Measurements from ENCODE around the gene LSM7.

DNA sequence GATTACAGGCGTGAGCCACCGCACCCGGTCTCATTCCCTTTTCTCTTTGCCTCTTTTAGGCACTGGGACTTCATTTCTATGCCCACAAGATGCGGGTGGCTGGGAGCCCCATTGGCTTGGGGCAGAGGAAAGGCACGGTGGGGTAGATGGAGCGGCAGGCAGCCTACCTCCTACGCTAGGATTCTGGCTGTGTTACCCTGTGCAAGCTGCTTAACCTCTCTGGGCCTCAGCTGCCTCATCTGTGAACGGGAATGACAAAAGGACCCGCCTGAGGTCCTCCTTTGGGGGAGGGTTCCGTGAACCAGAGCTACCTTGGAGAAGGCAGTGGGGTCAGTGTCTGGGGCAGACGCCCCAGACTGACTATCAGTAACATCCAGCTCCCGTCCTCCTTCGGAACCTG, 11.1 kb downstream of the LSM7 start:
- TF ChIP-seq, protein P1, sequence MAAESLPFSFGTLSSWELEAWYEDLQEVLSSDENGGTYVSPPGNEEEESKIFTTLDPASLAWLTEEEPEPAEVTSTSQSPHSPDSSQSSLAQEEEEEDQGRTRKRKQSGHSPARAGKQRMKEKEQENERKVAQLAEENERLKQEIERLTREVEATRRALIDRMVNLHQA (CRISPR knock-in tag; IDR thresholded peaks at IDR 0.05): no peak
- TF ChIP-seq TAF15 (IDR thresholded peaks at IDR 0.05; ENCODE audit: low read depth, low read length, poor library complexity, severe bottlenecking): no peak
- TF ChIP-seq ISX (CRISPR knock-in tag; conservative IDR thresholded peaks at IDR 0.05): no peak
- no peak for TF ChIP-seq PAF1 (CRISPR knock-in tag; IDR thresholded peaks at IDR 0.05)
- no peak for TF ChIP-seq GFI1 (CRISPR knock-in tag; IDR thresholded peaks at IDR 0.05; ENCODE audit: borderline replicate concordance)
- TF ChIP-seq ZNF12 (CRISPR knock-in tag; IDR thresholded peaks at IDR 0.05): no peak
- no peak for TF ChIP-seq EP300 (IDR thresholded peaks at IDR 0.05; ENCODE audit: low read depth in 2 of 2, low read length in 2 of 2)
- no peak for TF ChIP-seq EP300 (CRISPR knock-in tag; IDR thresholded peaks at IDR 0.05; ENCODE audit: borderline replicate concordance)
- TF ChIP-seq ZKSCAN8 (CRISPR knock-in tag; IDR thresholded peaks at IDR 0.05; ENCODE audit: borderline replicate concordance): no peak
- TF ChIP-seq EZH2 (conservative IDR thresholded peaks at IDR 0.05; ENCODE audit: low read depth, low read length): no peak
- TF ChIP-seq, protein P2, sequence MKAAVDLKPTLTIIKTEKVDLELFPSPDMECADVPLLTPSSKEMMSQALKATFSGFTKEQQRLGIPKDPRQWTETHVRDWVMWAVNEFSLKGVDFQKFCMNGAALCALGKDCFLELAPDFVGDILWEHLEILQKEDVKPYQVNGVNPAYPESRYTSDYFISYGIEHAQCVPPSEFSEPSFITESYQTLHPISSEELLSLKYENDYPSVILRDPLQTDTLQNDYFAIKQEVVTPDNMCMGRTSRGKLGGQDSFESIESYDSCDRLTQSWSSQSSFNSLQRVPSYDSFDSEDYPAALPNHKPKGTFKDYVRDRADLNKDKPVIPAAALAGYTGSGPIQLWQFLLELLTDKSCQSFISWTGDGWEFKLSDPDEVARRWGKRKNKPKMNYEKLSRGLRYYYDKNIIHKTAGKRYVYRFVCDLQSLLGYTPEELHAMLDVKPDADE (CRISPR knock-in tag; IDR thresholded peaks at IDR 0.05): no peak
- no peak for TF ChIP-seq PCBP2 (optimal IDR thresholded peaks at IDR 0.05; ENCODE audit: low read depth, low read length, poor library complexity, severe bottlenecking)

Measured in HepG2 (cell line).